A549 (cell line): Measurements from ENCODE around the gene HDAC10.

Experiments used
- CTCF ChIP-seq: fragments of >200 bp; sonication (Bioruptor Twin); formaldehyde crosslinking; IDR thresholded peaks from 3 replicates; pipeline ENCODE4 v1.5.1; 2016
- ESRRA ChIP-seq: fragments of 150-350 bp; IDR thresholded peaks from 2 replicates; pipeline ENCODE4 v1.6.1; 2014; ENCODE audit warnings: mild to moderate bottlenecking, low read length, borderline replicate concordance
- JUNB ChIP-seq: fragments of >200 bp; sonication (Bioruptor Twin); formaldehyde crosslinking; IDR thresholded peaks from 2 replicates; pipeline ENCODE4 v1.6.1; 2016
- KDM1A ChIP-seq: fragments of 200-600 bp; sonication (generic); IDR thresholded peaks from 2 replicates; pipeline ENCODE4 v1.6.1; 2016; ENCODE audit warnings: low read depth, mild to moderate bottlenecking
- MAFK ChIP-seq: fragments of 450-650 bp; IDR thresholded peaks from 2 replicates; pipeline ENCODE4 v1.6.1; 2014; ENCODE audit not compliant: partially characterized antibody
- MAX ChIP-seq: IDR thresholded peaks from 2 replicates; pipeline ENCODE4 v1.6.1; 2012
- MYC ChIP-seq: IDR thresholded peaks from 2 replicates; pipeline ENCODE4 v1.6.1; 2012; ENCODE audit warnings: mild to moderate bottlenecking, inconsistent platforms, low read length, improper control_type of control experiment, borderline replicate concordance
- NFE2L2 ChIP-seq: fragments of 150-350 bp; conservative IDR thresholded peaks from 2 replicates; pipeline ENCODE4 v1.6.1; 2014; ENCODE audit warnings: low read length
- POLR2A ChIP-seq: IDR thresholded peaks from 2 replicates; pipeline ENCODE4 v1.6.1; 2012; ENCODE audit warnings: mild to moderate bottlenecking, low read length
- POLR2AphosphoS2 ChIP-seq: conservative IDR thresholded peaks from 2 replicates; pipeline ENCODE4 v1.6.1; 2012; ENCODE audit warnings: low read length, improper control_type of control experiment, inconsistent platforms
- RAD21 ChIP-seq, 2 experiments: fragments of >200 bp in 1 of 2; sonication (Bioruptor Twin) in 1 of 2; formaldehyde crosslinking in 1 of 2; IDR thresholded peaks in 1 of 2; conservative IDR thresholded peaks in 1 of 2; 2 replicates in 1 of 2; 3 replicates in 1 of 2; pipeline ENCODE4 v1.6.1; 2012 to 2018; ENCODE audit warnings: inconsistent platforms in 1 of 2
- RCOR1 ChIP-seq: fragments of 150-350 bp; IDR thresholded peaks from 2 replicates; pipeline ENCODE4 v1.6.1; 2014; ENCODE audit warnings: antibody characterized with exemption, low read length, low read depth
- REST ChIP-seq: fragments of 200-600 bp; sonication (generic); IDR thresholded peaks from 2 replicates; pipeline ENCODE4 v1.6.1; 2016; ENCODE audit warnings: antibody characterized with exemption, mild to moderate bottlenecking, moderate library complexity

GRCh38 chr22:50250555-50251476, at the start of gene HDAC10:
- TF ChIP-seq MAFK (no peak), CTCF (no peak), MAX (no peak), REST (peak; percentile 56), POLR2A (no peak; the same call in 1 of the 2 replicates), MYC (no peak), RAD21 (conservative IDR thresholded peaks at IDR 0.05 in 1 of 2, IDR thresholded peaks at IDR 0.05 in 1 of 2) (no peak), KDM1A (no peak), JUNB (no peak), POLR2AphosphoS2 (no peak), ESRRA (no peak), RCOR1 (no peak), NFE2L2 (no peak)
